ENCODE data around the gene HEXD.

The HEXD gene

GRCh38 chr17:82386255-82386831 is 31.8 kb upstream of the HEXD start:
- Histone ChIP-seq H3K4me3 (replicated peaks; ENCODE audit: low read depth, low read length) (no peak overlapping the region), H3K27me3 (replicated peaks; ENCODE audit: control insufficient read depth, insufficient read depth, low read length) (no peaks in the 10 kb centered on the region), H3K36me3 (ENCODE audit: control insufficient read depth, insufficient read depth, low read length) (no peaks in the 10 kb centered on the region)
- TF ChIP-seq, protein P1, sequence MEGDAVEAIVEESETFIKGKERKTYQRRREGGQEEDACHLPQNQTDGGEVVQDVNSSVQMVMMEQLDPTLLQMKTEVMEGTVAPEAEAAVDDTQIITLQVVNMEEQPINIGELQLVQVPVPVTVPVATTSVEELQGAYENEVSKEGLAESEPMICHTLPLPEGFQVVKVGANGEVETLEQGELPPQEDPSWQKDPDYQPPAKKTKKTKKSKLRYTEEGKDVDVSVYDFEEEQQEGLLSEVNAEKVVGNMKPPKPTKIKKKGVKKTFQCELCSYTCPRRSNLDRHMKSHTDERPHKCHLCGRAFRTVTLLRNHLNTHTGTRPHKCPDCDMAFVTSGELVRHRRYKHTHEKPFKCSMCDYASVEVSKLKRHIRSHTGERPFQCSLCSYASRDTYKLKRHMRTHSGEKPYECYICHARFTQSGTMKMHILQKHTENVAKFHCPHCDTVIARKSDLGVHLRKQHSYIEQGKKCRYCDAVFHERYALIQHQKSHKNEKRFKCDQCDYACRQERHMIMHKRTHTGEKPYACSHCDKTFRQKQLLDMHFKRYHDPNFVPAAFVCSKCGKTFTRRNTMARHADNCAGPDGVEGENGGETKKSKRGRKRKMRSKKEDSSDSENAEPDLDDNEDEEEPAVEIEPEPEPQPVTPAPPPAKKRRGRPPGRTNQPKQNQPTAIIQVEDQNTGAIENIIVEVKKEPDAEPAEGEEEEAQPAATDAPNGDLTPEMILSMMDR (IDR thresholded peaks at IDR 0.05; ENCODE audit: insufficient read depth, low read length, poor library complexity, severe bottlenecking) = no peak
- DNase-seq (ENCODE audit: extremely low read depth, insufficient read length) = no peak

DNA sequence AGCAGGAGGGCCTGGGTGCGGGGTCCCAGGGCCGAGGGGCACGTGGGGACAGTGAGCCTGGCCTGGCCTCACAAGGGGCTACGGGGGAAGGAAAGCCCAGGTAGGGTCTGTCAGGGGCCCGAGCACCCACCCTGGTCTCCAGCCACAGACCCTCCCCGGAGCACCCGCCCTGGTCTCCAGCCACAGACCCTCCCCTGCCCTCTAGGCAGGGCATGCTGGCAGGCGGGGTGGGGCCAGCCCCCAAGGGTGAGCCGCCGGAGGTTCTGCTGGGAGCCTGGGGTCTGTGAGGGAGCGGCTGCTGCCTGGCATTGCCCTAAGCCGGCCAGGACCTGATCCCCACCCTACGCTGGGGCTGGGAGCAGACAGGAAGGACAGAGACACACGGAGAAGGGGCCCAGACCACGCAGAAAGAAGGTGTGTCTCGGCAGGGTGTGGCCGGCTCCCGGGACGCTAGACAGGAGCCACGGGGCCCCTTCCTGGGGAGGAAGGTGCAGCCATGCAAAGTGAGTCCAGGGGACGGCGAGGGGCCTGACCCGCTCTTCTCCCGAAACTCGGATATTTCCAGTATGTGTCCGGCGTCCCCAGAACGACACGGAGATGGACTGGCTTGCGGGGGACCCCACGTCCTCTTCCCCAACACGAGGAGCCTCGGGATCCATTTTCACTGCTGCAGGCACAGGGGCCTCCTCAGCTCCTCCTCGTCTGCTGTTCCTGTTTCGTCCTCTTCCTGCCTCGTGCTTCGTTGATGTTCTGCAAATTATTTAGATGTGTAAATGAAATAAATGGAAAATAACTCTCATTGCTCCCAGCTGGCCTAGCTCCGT is 31.1 kb upstream of the HEXD start:
- Histone ChIP-seq H3K4me3 (replicated peaks; ENCODE audit: low read depth, low read length) (no peak overlapping the region), H3K36me3 (ENCODE audit: control insufficient read depth, insufficient read depth, low read length) (peaks cover 1% of the 10 kb centered on the region; the same call in 1 of the 2 replicates), H3K27me3 (replicated peaks; ENCODE audit: control insufficient read depth, insufficient read depth, low read length) (no peaks in the 10 kb centered on the region)
- TF ChIP-seq, protein P1 (IDR thresholded peaks at IDR 0.05; ENCODE audit: insufficient read depth, low read length, poor library complexity, severe bottlenecking) = no peak
- DNase-seq (ENCODE audit: extremely low read depth, insufficient read length) = no peak

DNA sequence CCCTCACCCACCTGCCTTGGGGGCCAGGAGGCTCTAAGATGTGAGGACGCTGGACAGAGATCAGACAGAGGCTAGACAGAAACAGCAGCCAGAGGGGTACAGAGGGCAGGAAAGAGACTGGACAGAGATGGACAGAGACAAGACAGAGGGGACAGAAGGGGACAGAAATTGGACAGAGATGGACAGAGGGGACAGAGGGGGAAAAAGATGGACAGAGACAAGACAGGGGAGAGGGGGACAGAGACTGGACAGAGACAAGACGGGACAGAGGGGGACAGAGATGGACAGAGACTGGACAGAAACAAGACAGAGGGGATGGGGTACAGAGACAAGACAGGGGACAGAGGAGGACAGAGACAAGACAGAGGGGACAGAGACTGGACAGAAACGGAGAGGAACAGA is 30.4 kb upstream of the HEXD start:
- TF ChIP-seq, protein P1 (IDR thresholded peaks at IDR 0.05; ENCODE audit: insufficient read depth, low read length, poor library complexity, severe bottlenecking) = no peak
- no peak overlapping the region for H3K4me3 ChIP-seq (replicated peaks; ENCODE audit: low read depth, low read length)
- no peaks in the 10 kb centered on the region for H3K27me3 ChIP-seq (replicated peaks; ENCODE audit: control insufficient read depth, insufficient read depth, low read length)
- peaks cover 1% of the 10 kb centered on the region for H3K36me3 ChIP-seq (ENCODE audit: control insufficient read depth, insufficient read depth, low read length)
- no peak for DNase-seq (ENCODE audit: extremely low read depth, insufficient read length)

GRCh38 chr17:82388223-82388921 is 29.8 kb upstream of the HEXD start:
- TF ChIP-seq, protein P1 (IDR thresholded peaks at IDR 0.05; ENCODE audit: insufficient read depth, low read length, poor library complexity, severe bottlenecking) = no peak
- Histone ChIP-seq H3K27me3 (replicated peaks; ENCODE audit: control insufficient read depth, insufficient read depth, low read length) (no peaks in the 10 kb centered on the region), H3K4me3 (replicated peaks; ENCODE audit: low read depth, low read length) (no peak overlapping the region), H3K36me3 (ENCODE audit: control insufficient read depth, insufficient read depth, low read length) (peaks cover 3% of the 10 kb centered on the region)
- DNase-seq (ENCODE audit: extremely low read depth, insufficient read length) = no peak

- H3K36me3 ChIP-seq (ENCODE audit: control insufficient read depth, insufficient read depth, low read length) = peaks cover 3% of the 10 kb centered on the region
- TF ChIP-seq, protein P1 (IDR thresholded peaks at IDR 0.05; ENCODE audit: insufficient read depth, low read length, poor library complexity, severe bottlenecking) = no peak
- H3K27me3 ChIP-seq (replicated peaks; ENCODE audit: control insufficient read depth, insufficient read depth, low read length) = no peaks in the 10 kb centered on the region
- DNase-seq (ENCODE audit: extremely low read depth, insufficient read length) = no peak
- no peak overlapping the region for H3K4me3 ChIP-seq (replicated peaks; ENCODE audit: low read depth, low read length)
These were observed 29.2 kb upstream of the HEXD start for GRCh38 chr17:82388922-82389283.
